A673 (cell line): ENCODE measurements around the gene LAMA5.

Experiments used
- CTCF ChIP-seq: fragments of 300-800, 200-600 bp; sonication (generic); conservative IDR thresholded peaks from 2 replicates; pipeline ENCODE4 v1.5.1; 2017; ENCODE audit warnings: low read depth, mild to moderate bottlenecking, antibody characterized with exemption, low read length, moderate library complexity, mixed read lengths
- EZH2 ChIP-seq: fragments of 200-600 bp; sonication (generic); IDR thresholded peaks from 2 replicates; pipeline ENCODE4 v1.6.1; 2017; ENCODE audit warnings: borderline replicate concordance, low read depth, mild to moderate bottlenecking, mixed read lengths, antibody characterized with exemption, low read length; ENCODE audit not compliant: poor library complexity, severe bottlenecking

GRCh38 chr20:62381202-62381797 lies 14.2 kb upstream of the LAMA5 start:
- TF ChIP-seq CTCF (no peak), EZH2 (no peak)
